DOHH2 (cell line): Measurements from ENCODE around the gene RND2.

Experiments used
- H3F3A ChIP-seq: fragments of 200-600 bp; sonication (generic), shearing (Covaris generic); 2 replicates; pipeline ENCODE4 v1.6.0; 2016; ENCODE audit warnings: antibody characterized with exemption, mild to moderate bottlenecking; ENCODE audit not compliant: control insufficient read depth, insufficient read depth
- H3K27ac ChIP-seq: fragments of 200-600 bp; sonication (generic); 2 replicates; pipeline ENCODE4 v1.5.1; 2014; ENCODE audit warnings: low read depth, mild to moderate bottlenecking, low read length, moderate library complexity
- H3K27me3 ChIP-seq: fragments of 200-600 bp; sonication (generic); 2 replicates; pipeline ENCODE4 v1.6.1; 2014; ENCODE audit warnings: mild to moderate bottlenecking, low read length, mixed read lengths; ENCODE audit not compliant: control insufficient read depth
- H3K36me3 ChIP-seq: fragments of 200-600 bp; sonication (generic); 2 replicates; pipeline ENCODE4 v1.6.1; 2014; ENCODE audit warnings: mild to moderate bottlenecking, low read length, moderate library complexity, mixed read lengths; ENCODE audit not compliant: control insufficient read depth
- H3K4me1 ChIP-seq: fragments of 200-600 bp; sonication (generic); 2 replicates; pipeline ENCODE4 v1.6.1; 2014; ENCODE audit warnings: mild to moderate bottlenecking, low read length, mixed read lengths; ENCODE audit not compliant: control insufficient read depth
- H3K4me2 ChIP-seq: fragments of 200-600 bp; sonication (generic); 2 replicates; pipeline ENCODE4 v1.6.0; 2014; ENCODE audit warnings: mild to moderate bottlenecking, low read length, moderate library complexity
- H3K4me3 ChIP-seq: fragments of 200-600 bp; sonication (generic); 2 replicates; pipeline ENCODE4 v1.5.1; 2014; ENCODE audit warnings: mild to moderate bottlenecking, low read length, mixed read lengths
- H3K79me2 ChIP-seq: fragments of 200-600 bp; sonication (generic); 2 replicates; pipeline ENCODE4 v1.6.1; 2014; ENCODE audit warnings: mild to moderate bottlenecking, low read length, mixed read lengths; ENCODE audit not compliant: control insufficient read depth
- H3K9me2 ChIP-seq: fragments of 200-600 bp; sonication (generic); replicated peaks from 2 replicates; pipeline ENCODE4 v1.6.1; 2014; ENCODE audit warnings: mild to moderate bottlenecking, low read length, mixed read lengths; ENCODE audit not compliant: control insufficient read depth
- H3K9me3 ChIP-seq: fragments of 200-600 bp; sonication (generic); 2 replicates; pipeline ENCODE4 v1.6.1; 2014; ENCODE audit warnings: antibody characterized with exemption, low read length, mixed read lengths; ENCODE audit not compliant: control insufficient read depth, insufficient read depth
- H4K20me1 ChIP-seq: fragments of 200-600 bp; sonication (generic); 2 replicates; pipeline ENCODE4 v1.6.0; 2014; ENCODE audit warnings: low read depth, mild to moderate bottlenecking, antibody characterized with exemption, low read length, moderate library complexity; ENCODE audit not compliant: control insufficient read depth, insufficient read depth
- EZH2phosphoT487 ChIP-seq: fragments of 200-600 bp; sonication (generic); IDR thresholded peaks from 2 replicates; pipeline ENCODE4 v1.6.1; 2017; ENCODE audit warnings: borderline replicate concordance, mild to moderate bottlenecking, antibody characterized with exemption, low read length, moderate library complexity, mixed read lengths
- TF ChIP-seq, protein P1 (sequence below): fragments of 200-600 bp; sonication (generic); IDR thresholded peaks from one replicate; pipeline ENCODE4 v1.5.1; 2014; ENCODE audit warnings: antibody characterized with exemption, mild to moderate bottlenecking, low read depth, low read length; ENCODE audit not compliant: poor library complexity, severe bottlenecking

Gene RND2

DNA sequence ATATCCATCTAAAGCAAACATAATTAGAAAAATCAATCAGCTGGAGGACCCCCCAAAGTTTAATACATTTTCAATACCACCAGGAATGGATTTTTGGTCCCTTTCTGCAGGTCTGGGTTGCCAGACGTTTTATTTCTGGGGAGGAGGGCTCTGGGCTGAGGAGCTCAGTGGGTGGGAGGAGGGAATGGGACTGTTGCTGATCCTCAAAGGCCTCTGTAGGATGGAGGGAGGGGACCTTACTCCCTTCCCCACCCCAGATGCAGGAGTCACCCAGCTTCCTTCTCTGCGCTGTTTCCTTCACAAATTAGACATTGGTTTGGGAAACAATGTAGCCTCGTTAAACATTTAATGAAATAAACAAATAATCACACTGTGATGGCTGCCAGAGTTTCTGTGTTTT is 6.6 kb downstream of the RND2 start:
- no peak for TF ChIP-seq EZH2phosphoT487
- TF ChIP-seq, protein P1, sequence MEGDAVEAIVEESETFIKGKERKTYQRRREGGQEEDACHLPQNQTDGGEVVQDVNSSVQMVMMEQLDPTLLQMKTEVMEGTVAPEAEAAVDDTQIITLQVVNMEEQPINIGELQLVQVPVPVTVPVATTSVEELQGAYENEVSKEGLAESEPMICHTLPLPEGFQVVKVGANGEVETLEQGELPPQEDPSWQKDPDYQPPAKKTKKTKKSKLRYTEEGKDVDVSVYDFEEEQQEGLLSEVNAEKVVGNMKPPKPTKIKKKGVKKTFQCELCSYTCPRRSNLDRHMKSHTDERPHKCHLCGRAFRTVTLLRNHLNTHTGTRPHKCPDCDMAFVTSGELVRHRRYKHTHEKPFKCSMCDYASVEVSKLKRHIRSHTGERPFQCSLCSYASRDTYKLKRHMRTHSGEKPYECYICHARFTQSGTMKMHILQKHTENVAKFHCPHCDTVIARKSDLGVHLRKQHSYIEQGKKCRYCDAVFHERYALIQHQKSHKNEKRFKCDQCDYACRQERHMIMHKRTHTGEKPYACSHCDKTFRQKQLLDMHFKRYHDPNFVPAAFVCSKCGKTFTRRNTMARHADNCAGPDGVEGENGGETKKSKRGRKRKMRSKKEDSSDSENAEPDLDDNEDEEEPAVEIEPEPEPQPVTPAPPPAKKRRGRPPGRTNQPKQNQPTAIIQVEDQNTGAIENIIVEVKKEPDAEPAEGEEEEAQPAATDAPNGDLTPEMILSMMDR = no peak
- Histone ChIP-seq H3K4me2 (no peak overlapping the region), H3K27ac (no peak overlapping the region), H4K20me1 (no peaks in the 10 kb centered on the region), H3K9me3 (no peaks in the 10 kb centered on the region), H3K4me1 (no peaks in the 10 kb centered on the region), H3K4me3 (no peak overlapping the region), H3K36me3 (no peaks in the 10 kb centered on the region), H3K79me2 (no peaks in the 10 kb centered on the region), H3K9me2 (no peaks in the 10 kb centered on the region), H3F3A (no peaks in the 10 kb centered on the region), H3K27me3 (peaks cover 11% of the 10 kb centered on the region)

DNA sequence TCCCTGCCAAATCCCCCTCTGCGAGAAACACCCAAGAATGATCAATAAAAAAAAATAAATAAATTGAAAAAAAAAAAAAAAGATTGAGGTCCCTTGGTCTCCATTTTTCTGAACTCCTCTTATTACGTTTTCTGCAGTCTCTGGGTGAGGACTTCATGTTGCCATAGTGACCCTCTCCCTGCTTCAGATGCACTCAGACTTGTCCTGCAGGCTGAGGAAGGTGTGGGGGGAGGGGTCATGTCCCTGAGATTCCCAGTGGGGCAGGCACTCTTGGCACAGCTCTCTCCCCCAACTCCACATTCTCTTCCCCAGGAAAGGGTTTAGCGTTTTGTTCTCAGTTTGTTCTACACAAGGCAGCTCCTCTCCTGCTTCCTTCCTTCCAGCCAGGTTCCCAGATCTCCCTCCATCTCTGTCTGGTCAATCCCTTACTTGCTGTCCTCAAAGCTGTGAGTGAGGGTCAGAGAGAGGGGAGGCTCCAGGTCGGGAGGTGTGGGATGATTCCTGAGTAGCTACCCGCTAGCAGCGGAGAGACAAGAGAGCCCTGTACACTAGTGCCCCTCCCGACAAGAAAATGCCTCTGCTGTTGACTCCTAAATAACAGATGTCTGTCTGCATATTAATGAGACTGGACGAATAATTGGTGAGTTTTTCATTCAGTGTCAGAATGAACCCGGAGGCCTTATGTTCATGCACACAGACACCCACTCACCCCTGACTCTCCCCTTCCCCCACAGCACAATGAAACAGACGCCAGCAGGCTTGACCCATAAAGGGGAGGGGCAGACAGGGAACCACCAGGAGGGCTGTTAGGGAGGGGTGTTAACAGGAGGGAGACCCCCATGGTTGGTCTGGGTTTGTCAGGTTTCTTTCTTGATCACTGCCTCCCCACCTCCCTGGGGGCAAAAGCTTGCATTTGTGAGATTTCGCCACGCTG is 9.2 kb downstream of the RND2 start:
- TF ChIP-seq EZH2phosphoT487 = no peak
- TF ChIP-seq, protein P1 = no peak
- Histone ChIP-seq H3K27ac (no peak overlapping the region), H3K9me3 (no peaks in the 10 kb centered on the region), H3K27me3 (peaks cover 4% of the 10 kb centered on the region), H3K79me2 (no peaks in the 10 kb centered on the region), H3K4me1 (no peaks in the 10 kb centered on the region), H3K4me2 (no peak overlapping the region), H3K9me2 (no peaks in the 10 kb centered on the region), H3F3A (no peaks in the 10 kb centered on the region), H3K36me3 (no peaks in the 10 kb centered on the region), H4K20me1 (no peaks in the 10 kb centered on the region), H3K4me3 (no peak overlapping the region)

DNA sequence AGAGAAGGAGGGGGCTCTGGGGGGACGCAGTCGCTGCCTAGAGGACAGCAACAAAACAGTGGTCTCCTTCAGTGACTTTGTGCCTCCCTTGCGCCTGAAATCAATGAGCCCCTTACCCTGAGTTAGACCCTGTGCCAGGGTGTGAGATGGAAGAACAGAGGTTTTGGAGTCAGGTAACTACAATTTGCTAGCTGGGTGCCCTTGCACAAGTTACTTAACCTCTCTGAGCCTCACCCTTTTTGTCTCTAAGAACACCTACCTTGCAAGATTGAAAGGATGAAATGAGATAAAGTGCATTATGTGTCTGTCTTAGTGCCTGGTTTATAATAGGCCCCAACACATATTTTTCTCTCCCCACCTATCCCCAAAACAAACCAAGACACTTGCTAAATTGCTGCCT is 9.9 kb downstream of the RND2 start:
- Histone ChIP-seq H4K20me1 (no peaks in the 10 kb centered on the region), H3K4me1 (no peaks in the 10 kb centered on the region), H3K9me3 (no peaks in the 10 kb centered on the region), H3F3A (no peaks in the 10 kb centered on the region), H3K4me2 (no peak overlapping the region), H3K4me3 (no peak overlapping the region), H3K36me3 (no peaks in the 10 kb centered on the region), H3K9me2 (no peaks in the 10 kb centered on the region), H3K27me3 (peaks cover 4% of the 10 kb centered on the region), H3K27ac (no peak overlapping the region), H3K79me2 (no peaks in the 10 kb centered on the region)
- TF ChIP-seq EZH2phosphoT487 = no peak
- TF ChIP-seq, protein P1 = no peak
